Erythroblast (primary cell): ENCODE data around the gene CZIB.

Experiments used
- GATA1 ChIP-seq: IDR thresholded peaks from 2 replicates; pipeline ENCODE4 v1.6.1; 2011; ENCODE audit warnings: low read depth, mild to moderate bottlenecking, control low read depth, low read length, moderate library complexity
- POLR2A ChIP-seq: IDR thresholded peaks from 2 replicates; pipeline ENCODE4 v1.6.1; 2011; ENCODE audit warnings: mild to moderate bottlenecking, low read length

DNA sequence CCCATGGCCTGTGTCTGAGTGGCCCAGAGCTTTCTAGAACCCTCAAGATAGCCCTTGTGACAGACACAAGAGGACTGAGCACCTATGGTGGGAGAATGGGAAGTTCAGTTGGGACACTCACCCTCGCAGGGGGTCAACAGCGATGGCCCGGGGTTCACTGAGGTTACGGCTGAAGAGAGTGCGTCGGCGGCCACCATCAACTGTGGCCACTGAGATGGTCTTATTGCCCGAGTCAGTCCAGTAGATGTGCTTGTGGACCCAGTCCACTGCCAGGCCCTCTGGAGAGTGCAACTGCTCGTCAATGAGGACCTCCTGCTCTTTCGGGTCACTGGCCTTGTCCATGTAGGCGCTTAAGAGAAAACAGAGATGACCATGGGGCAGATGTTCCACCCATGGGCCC lies 43.6 kb upstream of the CZIB start:
- TF ChIP-seq GATA1 (no peak), POLR2A (no peak)
